Neural cell (in vitro differentiated cells): ENCODE measurements around the gene EIF4B. TPM values are rescaled to one million over a fixed set of nuclear protein-coding genes. Genes with fewer than 3 reads are reported as not detected.

Experiments used
- H2AFZ ChIP-seq: fragments of 200-600, 300-800 bp; sonication (generic), shearing (Covaris generic); 2 replicates; pipeline ENCODE4 v1.6.0; 2014; ENCODE audit warnings: low read depth, mild to moderate bottlenecking, antibody characterized with exemption, low read length, moderate library complexity
- H3F3A ChIP-seq: fragments of 200-600 bp; shearing (Covaris generic); 2 replicates; pipeline ENCODE4 v1.6.1; 2016; ENCODE audit warnings: mild to moderate bottlenecking, moderate library complexity, mixed read lengths, antibody characterized with exemption, low read length; ENCODE audit not compliant: insufficient read depth, poor library complexity, severe bottlenecking
- H3K27ac ChIP-seq: fragments of 200-600, 300-800 bp; sonication (generic), shearing (Covaris generic); 2 replicates; pipeline ENCODE4 v1.5.1; 2014; ENCODE audit warnings: mild to moderate bottlenecking, low read length, moderate library complexity
- H3K27me3 ChIP-seq: fragments of 300-800, 200-600 bp; sonication (generic), shearing (Covaris generic); 2 replicates; pipeline ENCODE4 v1.6.0; 2014; ENCODE audit warnings: mild to moderate bottlenecking, low read depth, low read length, moderate library complexity; ENCODE audit not compliant: insufficient read depth
- H3K36me3 ChIP-seq: fragments of 300-800, 200-600 bp; sonication (generic), shearing (Covaris generic); 2 replicates; pipeline ENCODE4 v1.5.1; 2014; ENCODE audit warnings: mild to moderate bottlenecking, antibody characterized with exemption, low read length, moderate library complexity; ENCODE audit not compliant: insufficient read depth
- H3K4me2 ChIP-seq: fragments of 300-800, 200-600 bp; sonication (generic), shearing (Covaris generic); 2 replicates; pipeline ENCODE4 v1.6.0; 2014; ENCODE audit warnings: mild to moderate bottlenecking, low read length
- H3K4me3 ChIP-seq: fragments of 300-800, 200-600 bp; sonication (generic), shearing (Covaris generic); 2 replicates; pipeline ENCODE4 v1.5.1; 2014; ENCODE audit warnings: mild to moderate bottlenecking, low read length, moderate library complexity
- H3K79me2 ChIP-seq: fragments of 200-600 bp; shearing (Covaris generic); replicated peaks from 2 replicates; pipeline ENCODE4 v1.6.0; 2014; ENCODE audit warnings: mild to moderate bottlenecking, low read length, moderate library complexity; ENCODE audit not compliant: insufficient read depth
- H3K9ac ChIP-seq: fragments of 300-800, 200-600 bp; sonication (generic), shearing (Covaris generic); 2 replicates; pipeline ENCODE4 v1.6.1; 2016; ENCODE audit warnings: mild to moderate bottlenecking, low read length, mixed read lengths
- H3K9me2 ChIP-seq: fragments of 200-600 bp; shearing (Covaris generic); 2 replicates; pipeline ENCODE4 v1.6.1; 2016; ENCODE audit warnings: mild to moderate bottlenecking, low read length, mixed read lengths; ENCODE audit not compliant: insufficient read depth
- H3K9me3 ChIP-seq: fragments of 200-600, 300-800 bp; sonication (generic), shearing (Covaris generic); 2 replicates; pipeline ENCODE4 v1.6.1; 2016; ENCODE audit warnings: mild to moderate bottlenecking, mixed run types, low read length, moderate library complexity, mixed read lengths
- H4K20me1 ChIP-seq: fragments of 200-600 bp; shearing (Covaris generic); 2 replicates; pipeline ENCODE4 v1.6.1; 2016; ENCODE audit warnings: mild to moderate bottlenecking, mixed run types; ENCODE audit not compliant: insufficient read depth
- CTCF ChIP-seq: fragments of 450-650 bp; IDR thresholded peaks from 2 replicates; pipeline ENCODE4 v1.5.1; 2014; ENCODE audit warnings: antibody characterized with exemption, mild to moderate bottlenecking, moderate library complexity; ENCODE audit not compliant: poor library complexity, severe bottlenecking
- EP300 ChIP-seq: fragments of 450-650 bp; conservative IDR thresholded peaks from 2 replicates; pipeline ENCODE4 v1.6.1; 2014; ENCODE audit warnings: antibody characterized with exemption, mild to moderate bottlenecking, moderate library complexity; ENCODE audit not compliant: poor library complexity, severe bottlenecking
- EZH2 ChIP-seq: fragments of 200-600, 300-800 bp; shearing (Covaris generic), sonication (generic); IDR thresholded peaks from 2 replicates; pipeline ENCODE4 v1.6.1; 2014; ENCODE audit warnings: antibody characterized with exemption, low read length, borderline replicate concordance, mild to moderate bottlenecking; ENCODE audit not compliant: insufficient read depth, poor library complexity, severe bottlenecking
- MXI1 ChIP-seq: fragments of 450-650 bp; conservative IDR thresholded peaks from 2 replicates; pipeline ENCODE4 v1.6.1; 2014; ENCODE audit warnings: antibody characterized with exemption, mild to moderate bottlenecking; ENCODE audit not compliant: poor library complexity, severe bottlenecking
- POLR2AphosphoS5 ChIP-seq: IDR thresholded peaks from 2 replicates; pipeline ENCODE4 v1.6.1; 2012
- RAD21 ChIP-seq: fragments of 450-650 bp; conservative IDR thresholded peaks from 2 replicates; pipeline ENCODE4 v1.6.1; 2014; ENCODE audit warnings: antibody characterized with exemption, mild to moderate bottlenecking, moderate library complexity
- SMC3 ChIP-seq: fragments of 450-650 bp; conservative IDR thresholded peaks from 2 replicates; pipeline ENCODE4 v1.6.1; 2014; ENCODE audit warnings: antibody characterized with exemption, mild to moderate bottlenecking, moderate library complexity; ENCODE audit not compliant: poor library complexity
- TAF1 ChIP-seq: IDR thresholded peaks from 2 replicates; pipeline ENCODE4 v1.6.1; 2012; ENCODE audit warnings: low read depth
- polyA plus RNA-seq: library from polyadenylated mRNA; depleted of rRNA; stranded (reverse); fragments of >200 nt; gene quantifications from 2 replicates; pipeline ENCODE4 v1.2.3, GENCODE V29; 2014
- TF ChIP-seq, protein P1 (sequence below): IDR thresholded peaks from 2 replicates; pipeline ENCODE4 v1.6.1; 2012; ENCODE audit warnings: borderline replicate concordance

Gene EIF4B
- polyA plus RNA-seq, 1 donor from 2014 or later: 333 TPM

DNA sequence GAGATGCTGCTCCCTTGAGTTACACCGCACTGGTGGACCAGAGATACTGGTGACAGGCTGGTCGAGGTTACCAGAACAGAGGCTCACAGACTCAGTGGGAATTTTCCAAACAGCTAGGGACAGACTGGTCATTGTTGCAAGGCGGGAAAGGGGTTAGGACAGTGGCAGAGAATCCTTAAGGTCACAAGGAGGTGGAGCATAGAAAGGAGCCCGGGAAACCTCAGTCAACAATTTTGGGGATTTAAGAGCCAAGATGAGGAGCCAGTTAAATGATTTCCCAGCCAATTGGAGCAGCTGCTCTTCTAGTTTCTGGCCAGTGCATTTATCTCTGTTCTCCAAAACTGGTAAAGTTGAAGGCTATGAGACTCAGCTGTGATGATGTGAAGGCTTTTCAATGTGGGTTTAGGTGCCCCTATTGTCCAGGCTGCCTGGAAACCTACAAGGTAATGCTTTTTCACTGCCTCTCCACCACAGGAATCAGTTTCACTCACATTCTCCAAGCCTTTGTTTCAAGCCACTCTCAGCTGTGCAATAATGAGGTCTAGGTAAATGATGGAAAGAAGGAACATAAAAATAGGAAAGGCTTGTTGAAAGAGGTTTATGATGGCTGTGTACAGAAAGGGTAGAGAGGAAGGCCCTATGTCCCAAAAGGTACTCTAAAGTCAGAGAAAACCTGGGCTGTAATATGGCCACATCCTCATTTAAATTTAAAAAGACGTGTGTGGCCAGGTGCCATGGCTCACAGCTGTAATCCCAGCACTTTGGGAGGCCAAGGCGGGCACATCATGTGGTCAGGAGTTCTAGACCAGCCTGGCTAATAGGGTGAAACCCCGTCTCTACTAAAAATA is 36.6 kb downstream of the EIF4B start:
- Histone ChIP-seq H3K9me2 (no peaks in the 10 kb centered on the region), H3F3A (peaks cover 3% of the 10 kb centered on the region), H3K79me2 (no peaks in the 10 kb centered on the region), H3K36me3 (peaks cover 3% of the 10 kb centered on the region), H3K9ac (no peak overlapping the region), H3K27ac (no peak overlapping the region), H2AFZ (no peak overlapping the region), H3K4me3 (no peak overlapping the region), H3K27me3 (no peaks in the 10 kb centered on the region), H4K20me1 (no peaks in the 10 kb centered on the region), H3K4me2 (no peak overlapping the region), H3K9me3 (no peaks in the 10 kb centered on the region)
- TF ChIP-seq POLR2AphosphoS5 (no peak), RAD21 (no peak), MXI1 (no peak), SMC3 (no peak), EZH2 (no peak), EP300 (no peak), CTCF (no peak), TAF1 (no peak)
- TF ChIP-seq, protein P1, sequence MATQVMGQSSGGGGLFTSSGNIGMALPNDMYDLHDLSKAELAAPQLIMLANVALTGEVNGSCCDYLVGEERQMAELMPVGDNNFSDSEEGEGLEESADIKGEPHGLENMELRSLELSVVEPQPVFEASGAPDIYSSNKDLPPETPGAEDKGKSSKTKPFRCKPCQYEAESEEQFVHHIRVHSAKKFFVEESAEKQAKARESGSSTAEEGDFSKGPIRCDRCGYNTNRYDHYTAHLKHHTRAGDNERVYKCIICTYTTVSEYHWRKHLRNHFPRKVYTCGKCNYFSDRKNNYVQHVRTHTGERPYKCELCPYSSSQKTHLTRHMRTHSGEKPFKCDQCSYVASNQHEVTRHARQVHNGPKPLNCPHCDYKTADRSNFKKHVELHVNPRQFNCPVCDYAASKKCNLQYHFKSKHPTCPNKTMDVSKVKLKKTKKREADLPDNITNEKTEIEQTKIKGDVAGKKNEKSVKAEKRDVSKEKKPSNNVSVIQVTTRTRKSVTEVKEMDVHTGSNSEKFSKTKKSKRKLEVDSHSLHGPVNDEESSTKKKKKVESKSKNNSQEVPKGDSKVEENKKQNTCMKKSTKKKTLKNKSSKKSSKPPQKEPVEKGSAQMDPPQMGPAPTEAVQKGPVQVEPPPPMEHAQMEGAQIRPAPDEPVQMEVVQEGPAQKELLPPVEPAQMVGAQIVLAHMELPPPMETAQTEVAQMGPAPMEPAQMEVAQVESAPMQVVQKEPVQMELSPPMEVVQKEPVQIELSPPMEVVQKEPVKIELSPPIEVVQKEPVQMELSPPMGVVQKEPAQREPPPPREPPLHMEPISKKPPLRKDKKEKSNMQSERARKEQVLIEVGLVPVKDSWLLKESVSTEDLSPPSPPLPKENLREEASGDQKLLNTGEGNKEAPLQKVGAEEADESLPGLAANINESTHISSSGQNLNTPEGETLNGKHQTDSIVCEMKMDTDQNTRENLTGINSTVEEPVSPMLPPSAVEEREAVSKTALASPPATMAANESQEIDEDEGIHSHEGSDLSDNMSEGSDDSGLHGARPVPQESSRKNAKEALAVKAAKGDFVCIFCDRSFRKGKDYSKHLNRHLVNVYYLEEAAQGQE: no peak

- Histone ChIP-seq H3K36me3 (no peaks in the 10 kb centered on the region), H3F3A (peaks cover 3% of the 10 kb centered on the region), H3K79me2 (no peaks in the 10 kb centered on the region), H3K4me3 (no peak overlapping the region), H3K27me3 (no peaks in the 10 kb centered on the region), H2AFZ (no peak overlapping the region), H3K27ac (no peak overlapping the region), H3K9ac (no peak overlapping the region), H3K4me2 (no peak overlapping the region), H4K20me1 (no peaks in the 10 kb centered on the region), H3K9me3 (no peaks in the 10 kb centered on the region), H3K9me2 (no peaks in the 10 kb centered on the region)
- TF ChIP-seq CTCF (no peak), EP300 (no peak), POLR2AphosphoS5 (no peak), SMC3 (no peak), RAD21 (no peak), TAF1 (no peak), EZH2 (no peak), MXI1 (no peak)
- TF ChIP-seq, protein P1: no peak
Measured at GRCh38 chr12:53044052-53044581, 37.9 kb downstream of the EIF4B start.
